Activated CD8-positive, alpha-beta memory T cell treated with anti-CD3 and anti-CD28 coated beads, Interleukin-2, amount 10 ng/mL, durations not matched to agents 7 days and 5 days (primary cell): Measurements from ENCODE around the gene AHCY. TPM values are rescaled to one million over a fixed set of nuclear protein-coding genes. Genes with fewer than 3 reads are reported as not detected.
"Not testable (repeated sequence)": the region's sequence is repeated elsewhere in the genome, so short reads cannot be mapped to it uniquely, and the experiment has no call there.

Experiments used
- ATAC-seq: fragments of 150-1000 bp; cut with Tn5 transposase; one replicate; pipeline ENCODE4 v1.10.0; 2021; ENCODE audit warnings: moderate library complexity
- CTCF ChIA-PET: fragments of 350-600 bp; sonication (Branson Sonifier 250); formaldehyde crosslinking; loops from one replicate; lab custom pipeline; 2021; ENCODE audit warnings: antibody characterized with exemption; lab: Charles Lee
- DNase-seq: peaks from one replicate; pipeline ENCODE4 v3.0.0-alpha.2; 2020
- H3K27ac Mint-ChIP-seq: one replicate; pipeline ENCODE4 v1.8.0; 2021; ENCODE audit warnings: mild to moderate bottlenecking, mixed read lengths
- H3K27me3 Mint-ChIP-seq: one replicate; pipeline ENCODE4 v1.8.0; 2021; ENCODE audit warnings: mixed read lengths
- H3K36me3 Mint-ChIP-seq: one replicate; pipeline ENCODE4 v1.8.0; 2021; ENCODE audit warnings: mild to moderate bottlenecking, mixed read lengths
- H3K4me1 Mint-ChIP-seq: one replicate; pipeline ENCODE4 v1.8.0; 2021; ENCODE audit warnings: mixed read lengths
- H3K4me3 Mint-ChIP-seq: one replicate; pipeline ENCODE4 v1.8.0; 2021; ENCODE audit warnings: mild to moderate bottlenecking, moderate library complexity, mixed read lengths
- H3K9me3 Mint-ChIP-seq: one replicate; pipeline ENCODE4 v1.8.0; 2022; ENCODE audit warnings: low read depth, mixed read lengths
- total RNA-seq, 2 experiments: library from RNA; stranded (reverse); gene quantifications; one replicate each; pipeline ENCODE4 v1.2.3, GENCODE V29; 2021

AHCY gene
- total RNA-seq, 2 experiments from 2014 or later = 74.3 to 95.5 TPM

DNA sequence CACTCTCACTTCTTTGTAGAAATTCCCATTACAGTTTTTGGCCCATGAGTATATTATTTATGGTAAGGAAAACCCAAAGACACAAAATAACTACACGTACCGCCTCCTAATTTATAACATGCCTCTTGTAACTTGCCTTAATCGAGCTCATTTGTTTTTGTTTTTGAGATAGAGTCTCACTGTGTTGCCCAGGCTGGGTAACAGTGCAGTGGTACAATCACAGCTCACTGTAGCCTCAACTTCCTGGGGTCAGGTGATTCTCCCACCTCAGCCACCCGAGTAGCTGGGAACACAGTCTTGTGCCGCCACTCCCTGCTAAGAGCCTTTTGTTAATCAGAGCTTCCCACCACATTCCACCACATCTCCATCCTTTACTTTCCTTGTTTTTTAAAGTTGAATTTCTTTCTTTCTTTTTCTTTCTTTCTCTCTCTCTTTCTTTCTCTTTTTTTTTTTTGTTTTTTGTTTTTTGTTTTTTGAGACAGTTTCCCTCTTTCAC lies 46.5 kb downstream of the AHCY start:
- Mint-ChIP-seq H3K36me3 (no peaks in the 10 kb centered on the region), H3K9me3 (no peaks in the 10 kb centered on the region), H3K4me1 (no peaks in the 10 kb centered on the region), H3K27ac (no peak overlapping the region), H3K4me3 (no peak overlapping the region), H3K27me3 (no peaks in the 10 kb centered on the region)
- ATAC-seq (no peak), DNase-seq (no peak)
- CTCF ChIA-PET = interaction anchor here (0.7 to 3.5 kb wide), 4 partner anchors 13 to 1996 kb away, joined by 3 to 12 read pairs (median 5); partner anchors contain the start of gene ASIP

DNA sequence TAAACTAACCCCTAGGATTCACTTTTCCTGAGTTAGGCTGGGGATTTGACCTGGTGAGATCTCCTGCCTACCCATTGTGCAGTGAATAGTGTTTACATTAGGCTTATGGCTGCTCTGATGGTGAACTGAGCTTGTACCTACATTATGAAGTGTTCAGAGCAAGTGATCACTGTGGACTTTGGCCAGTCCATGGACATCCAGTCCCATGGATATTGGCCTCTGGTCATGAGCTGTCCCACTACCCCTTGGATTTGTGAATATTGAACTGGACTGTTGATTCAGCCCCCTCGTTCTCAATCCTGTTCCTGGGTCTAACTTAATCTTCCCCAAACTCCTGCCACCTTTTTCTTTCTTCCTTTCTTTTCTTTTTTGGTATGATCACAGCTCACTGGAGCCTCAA lies 48.2 kb downstream of the AHCY start:
- no peak for ATAC-seq
- DNase-seq = no peak
- CTCF ChIA-PET = interaction anchor here (1.2 kb wide), 1 partner anchor 542 kb away, joined by 3 read pairs; no protein-coding TSS in a partner anchor
- Mint-ChIP-seq H3K4me3 (no peak overlapping the region), H3K27ac (no peak overlapping the region), H3K9me3 (no peaks in the 10 kb centered on the region), H3K27me3 (no peaks in the 10 kb centered on the region), H3K36me3 (no peaks in the 10 kb centered on the region), H3K4me1 (peaks cover under 1% of the 10 kb centered on the region)

DNA sequence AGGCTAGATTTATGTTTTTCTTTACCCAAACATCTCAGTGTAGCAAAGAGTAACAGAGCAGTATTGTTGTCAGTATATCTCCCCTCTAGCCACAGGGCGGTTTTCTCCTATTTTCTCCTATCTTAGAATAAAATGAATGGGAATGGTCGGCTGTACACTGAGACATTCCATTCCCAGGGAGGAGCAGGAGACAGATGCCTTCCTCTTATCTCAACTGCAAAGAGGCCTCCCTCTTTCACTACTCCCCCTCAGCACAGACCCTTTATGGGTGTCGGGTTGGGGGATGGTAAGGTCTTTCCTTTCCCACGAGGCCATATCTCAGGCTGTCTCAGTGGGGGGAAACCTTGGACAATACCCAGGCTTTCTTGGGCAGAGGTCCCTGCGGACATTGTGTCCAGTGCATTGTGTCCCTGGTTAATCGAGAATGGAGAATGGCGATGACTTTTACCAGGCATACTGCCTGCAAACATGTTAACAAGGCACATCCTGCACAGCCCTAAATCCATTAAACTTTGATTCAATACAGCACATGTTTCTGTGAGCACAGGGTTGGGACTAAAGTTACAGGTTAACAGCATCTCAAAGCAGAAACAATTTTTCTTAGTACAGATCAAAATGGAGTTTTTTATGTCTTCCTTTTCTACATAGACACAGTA lies 50.6 kb downstream of the AHCY start:
- CTCF ChIA-PET, DNase-seq, H3K36me3 Mint-ChIP-seq, H3K9me3 Mint-ChIP-seq, ATAC-seq, H3K27me3 Mint-ChIP-seq, H3K4me3 Mint-ChIP-seq, H3K27ac Mint-ChIP-seq: not testable (repeated sequence)
- H3K4me1 Mint-ChIP-seq = peaks cover 10% of the 10 kb centered on the region

DNA sequence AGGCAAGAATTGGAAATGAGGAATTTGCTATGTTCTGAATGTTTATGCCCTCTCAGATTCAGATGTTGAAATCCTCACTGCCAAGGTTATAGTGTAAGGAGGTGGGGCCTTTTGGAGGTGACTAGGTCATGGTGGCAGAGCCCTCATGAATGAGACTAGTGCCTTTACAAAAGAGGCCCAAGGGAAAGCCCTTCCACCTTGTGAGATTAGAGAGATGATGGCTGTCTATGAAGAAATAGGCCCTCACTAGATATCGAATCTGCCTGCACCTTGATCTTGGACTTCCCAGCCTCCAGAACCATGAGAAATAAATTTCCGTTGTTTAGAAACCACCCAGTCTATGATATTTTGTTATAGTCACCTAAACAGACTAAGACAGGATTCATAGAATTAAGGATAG lies 51.5 kb downstream of the AHCY start:
- DNase-seq = no peak
- H3K4me3 Mint-ChIP-seq = no peak overlapping the region
- H3K4me1 Mint-ChIP-seq = peaks cover 12% of the 10 kb centered on the region
- CTCF ChIA-PET = no interaction called here
- no peaks in the 10 kb centered on the region for H3K9me3 Mint-ChIP-seq
- no peak for ATAC-seq
- no peaks in the 10 kb centered on the region for H3K36me3 Mint-ChIP-seq
- H3K27me3 Mint-ChIP-seq = no peaks in the 10 kb centered on the region
- H3K27ac Mint-ChIP-seq = no peak overlapping the region

DNA sequence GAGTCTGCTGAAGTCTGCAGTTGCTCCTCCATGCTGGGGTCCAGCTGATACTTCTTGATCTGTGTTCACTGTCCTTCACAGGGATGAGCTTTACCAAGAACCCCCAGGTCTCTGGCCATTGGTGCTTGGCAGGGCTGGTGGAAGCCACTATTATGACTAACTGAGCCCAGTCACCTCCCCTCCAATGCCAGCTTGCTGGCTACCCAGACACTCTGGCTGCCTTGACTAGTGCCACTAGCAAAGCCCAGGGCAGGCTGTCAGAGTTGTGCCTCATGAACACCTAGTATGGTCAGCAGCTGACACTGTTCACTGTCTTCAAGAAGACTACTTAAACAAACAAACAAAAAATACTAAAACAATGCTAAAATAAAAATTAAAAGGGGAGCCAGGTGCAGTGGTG lies 53.1 kb downstream of the AHCY start:
- CTCF ChIA-PET = interaction anchor here (1.1 kb wide), 1 partner anchor 63 kb away, joined by 5 read pairs; no protein-coding TSS in a partner anchor

DNA sequence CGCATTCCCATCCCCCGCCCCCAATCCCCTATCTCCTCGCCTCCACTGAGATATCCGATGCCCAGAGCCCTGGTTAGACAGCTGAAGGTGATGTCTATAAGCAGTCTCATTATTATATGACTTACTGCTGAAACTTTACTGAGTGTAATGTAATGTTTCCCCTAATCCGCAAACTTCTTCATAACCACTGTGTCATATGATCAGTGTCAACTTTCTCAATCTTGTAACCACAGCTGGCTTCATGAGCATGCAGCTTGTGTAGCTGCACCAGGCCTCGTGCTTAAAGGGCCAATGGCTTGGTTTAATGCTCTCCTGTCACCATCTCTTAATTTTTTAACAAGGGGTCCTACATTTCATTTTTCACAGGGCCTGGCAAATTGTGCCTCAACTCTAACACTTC lies 53.9 kb downstream of the AHCY start:
- Mint-ChIP-seq H3K9me3 (no peaks in the 10 kb centered on the region), H3K4me3 (no peak overlapping the region), H3K4me1 (peaks cover 12% of the 10 kb centered on the region), H3K27ac (no peak overlapping the region), H3K27me3 (peaks cover under 1% of the 10 kb centered on the region), H3K36me3 (no peaks in the 10 kb centered on the region)
- ATAC-seq (peak; percentile 94), DNase-seq (peak; percentile 66)
- CTCF ChIA-PET = interaction anchor here (1.1 kb wide), 1 partner anchor 63 kb away, joined by 5 read pairs; no protein-coding TSS in a partner anchor

More for the DNA sequence above, 53.1 kb downstream of the AHCY start:
- no peak overlapping the region for H3K4me3 Mint-ChIP-seq
- no peaks in the 10 kb centered on the region for H3K27me3 Mint-ChIP-seq
- ATAC-seq (no peak), DNase-seq (no peak)
- peaks cover 12% of the 10 kb centered on the region for H3K4me1 Mint-ChIP-seq
- H3K36me3 Mint-ChIP-seq = no peaks in the 10 kb centered on the region
- H3K9me3 Mint-ChIP-seq = no peaks in the 10 kb centered on the region
- H3K27ac Mint-ChIP-seq = no peak overlapping the region

DNA sequence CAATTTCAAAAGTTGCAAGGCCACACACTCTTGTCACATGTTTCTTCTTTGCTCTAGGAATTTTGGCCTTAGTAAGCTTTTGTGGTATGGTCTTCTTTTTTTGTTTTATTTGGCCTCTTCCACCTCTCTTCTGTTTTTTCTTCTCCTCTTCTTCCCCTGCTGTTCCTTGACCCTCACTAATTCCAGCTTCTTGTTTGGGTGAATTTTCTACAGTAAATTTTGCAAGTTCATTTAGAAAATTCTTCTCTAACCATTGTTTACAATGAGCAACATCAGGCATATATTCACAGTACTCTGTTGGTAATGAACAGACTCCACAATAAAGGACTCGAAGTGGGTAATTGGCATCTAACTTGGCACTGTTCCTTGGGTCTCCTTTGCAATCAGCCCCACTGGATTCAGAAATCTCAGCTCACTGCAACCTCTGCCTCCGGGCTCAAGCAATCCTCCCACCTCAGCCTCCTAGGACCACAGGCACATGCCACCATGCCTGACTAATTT lies 57.0 kb downstream of the AHCY start:
- peaks cover 19% of the 10 kb centered on the region for H3K27me3 Mint-ChIP-seq
- DNase-seq = no peak
- CTCF ChIA-PET = interaction anchor here (1.2 kb wide), 1 partner anchor 13 kb away, joined by 3 read pairs; no protein-coding TSS in a partner anchor
- no peak for ATAC-seq
- H3K27ac Mint-ChIP-seq = no peak overlapping the region
- no peaks in the 10 kb centered on the region for H3K36me3 Mint-ChIP-seq
- H3K4me3 Mint-ChIP-seq = no peak overlapping the region
- no peaks in the 10 kb centered on the region for H3K9me3 Mint-ChIP-seq
- peaks cover 15% of the 10 kb centered on the region for H3K4me1 Mint-ChIP-seq

DNA sequence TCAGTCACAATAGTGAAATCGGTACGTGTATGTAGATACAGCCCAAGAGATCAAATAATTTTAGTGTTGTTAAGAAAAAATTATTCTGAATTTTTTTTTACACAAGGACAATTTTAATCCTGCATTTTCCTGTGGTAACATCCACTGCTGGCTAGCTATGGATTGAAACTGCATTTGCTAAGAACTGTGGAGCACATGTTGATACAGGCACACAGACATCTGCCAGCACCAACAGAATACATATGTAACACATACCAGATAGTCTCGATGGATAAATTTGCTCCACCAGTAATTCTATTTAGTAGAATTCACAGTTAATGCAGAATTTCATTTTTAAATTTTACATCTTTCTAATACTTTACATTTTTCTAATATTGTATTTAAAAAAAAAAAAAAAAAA lies 59.8 kb downstream of the AHCY start:
- H3K9me3 Mint-ChIP-seq = peaks cover 4% of the 10 kb centered on the region
- peaks cover 2% of the 10 kb centered on the region for H3K36me3 Mint-ChIP-seq
- no peak overlapping the region for H3K4me3 Mint-ChIP-seq
- ATAC-seq (no peak), DNase-seq (no peak)
- no peak overlapping the region for H3K27ac Mint-ChIP-seq
- peaks cover 6% of the 10 kb centered on the region for H3K4me1 Mint-ChIP-seq
- peaks cover 45% of the 10 kb centered on the region for H3K27me3 Mint-ChIP-seq
- CTCF ChIA-PET = no interaction called here

DNA sequence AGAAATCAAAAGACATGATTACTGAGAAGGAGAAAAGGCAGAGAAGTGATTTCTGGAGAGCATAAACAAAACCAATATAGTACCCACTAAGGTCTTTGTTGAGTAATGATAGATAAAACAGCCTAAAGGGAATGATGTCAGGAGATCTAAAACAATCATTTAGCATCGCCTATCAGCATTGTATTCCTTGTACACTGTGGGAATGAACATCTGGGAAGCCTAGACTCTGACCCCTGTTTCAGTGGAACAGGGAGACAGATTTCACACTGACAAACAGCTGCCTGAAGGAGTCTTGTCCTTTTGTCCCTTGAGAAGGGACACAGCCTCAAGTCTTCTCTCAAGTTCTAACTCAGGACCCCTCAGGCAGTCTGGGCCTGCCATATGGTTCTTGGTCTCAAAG lies 60.3 kb downstream of the AHCY start:
- Mint-ChIP-seq H3K4me1 (peaks cover 6% of the 10 kb centered on the region), H3K27me3 (peaks cover 50% of the 10 kb centered on the region), H3K27ac (no peak overlapping the region), H3K9me3 (peaks cover 9% of the 10 kb centered on the region), H3K4me3 (no peak overlapping the region), H3K36me3 (peaks cover 2% of the 10 kb centered on the region)
- ATAC-seq (no peak), DNase-seq (no peak)
- CTCF ChIA-PET = interaction anchor here (2.2 kb wide), 1 partner anchor 52 kb away, joined by 7 read pairs; no protein-coding TSS in a partner anchor

DNA sequence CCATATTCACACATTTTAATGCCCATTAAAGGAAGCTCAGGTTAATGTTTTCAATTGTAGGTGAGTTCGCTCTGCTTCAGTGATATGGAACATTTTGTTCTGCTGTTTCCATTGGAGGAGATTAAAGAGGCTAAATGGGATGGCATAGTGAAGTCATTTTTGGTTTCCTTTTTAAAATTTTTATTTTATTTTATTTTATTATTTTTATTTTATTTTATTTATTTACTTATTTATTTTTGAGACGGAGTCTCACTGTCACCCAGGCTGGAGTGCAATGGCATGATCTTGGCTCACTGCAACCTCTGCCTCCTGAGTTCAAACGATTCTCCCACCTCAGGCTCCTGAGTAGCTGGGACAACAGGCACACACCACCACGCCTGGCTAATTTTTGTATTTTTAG lies 61.1 kb downstream of the AHCY start:
- H3K4me1 Mint-ChIP-seq, ATAC-seq, DNase-seq, H3K4me3 Mint-ChIP-seq, H3K36me3 Mint-ChIP-seq, H3K27ac Mint-ChIP-seq: not testable (repeated sequence)
- peaks cover 14% of the 10 kb centered on the region for H3K9me3 Mint-ChIP-seq
- CTCF ChIA-PET = interaction anchor here (2.2 kb wide), 1 partner anchor 51 kb away, joined by 7 read pairs; no protein-coding TSS in a partner anchor
- H3K27me3 Mint-ChIP-seq = peaks cover 57% of the 10 kb centered on the region

DNA sequence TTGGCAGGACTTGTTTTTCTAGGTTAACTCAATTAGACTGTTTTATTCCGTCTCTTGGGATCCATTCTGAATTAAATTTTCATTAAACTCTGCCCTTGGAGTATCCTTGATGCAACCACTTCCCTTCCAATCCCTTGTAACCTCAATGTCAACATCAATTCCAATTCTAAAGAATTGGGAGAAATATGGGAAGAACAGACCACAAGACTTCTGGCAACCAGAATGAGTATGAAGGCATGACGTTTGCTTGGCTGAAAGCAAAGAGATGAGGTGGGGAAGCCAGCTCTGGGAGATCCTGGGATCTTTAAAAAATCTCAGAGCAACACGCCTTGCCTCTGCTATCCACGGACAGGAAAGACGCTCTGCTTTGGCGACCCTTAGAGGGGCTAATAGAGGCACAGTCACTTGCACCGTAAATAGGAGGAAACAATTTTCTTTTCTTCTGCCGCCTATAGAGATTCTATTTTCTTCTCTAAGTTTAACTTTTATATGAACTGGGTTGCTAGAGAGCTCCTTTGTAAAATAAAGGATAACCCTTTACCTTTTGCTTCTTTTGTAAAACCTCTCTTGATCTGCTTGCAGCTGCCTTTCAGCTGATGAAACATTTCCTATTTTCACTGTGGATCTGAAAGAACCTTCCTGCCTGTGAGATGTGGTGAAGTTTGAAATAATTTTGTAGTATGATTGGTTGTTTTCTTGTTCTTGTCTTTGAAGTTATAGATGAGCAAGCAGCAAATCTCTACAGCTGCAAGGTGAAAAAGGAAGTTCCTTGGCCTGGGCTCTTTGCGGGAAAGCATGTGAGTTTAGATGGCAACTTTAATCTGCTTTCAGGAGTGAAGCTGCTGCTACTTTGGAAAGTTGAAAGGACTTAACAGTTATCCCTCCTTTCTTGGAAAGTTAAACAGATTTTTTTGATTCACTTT lies 62.2 kb downstream of the AHCY start, which contains the start of gene ASIP:
Gene ASIP, plus strand, starts transcription at position 731 of the 923 bp plus-strand sequence. CDS start 18,952 bp downstream, outside the sequence.
- H3K4me3 Mint-ChIP-seq = no peak within 1 kb of the TSS
- no peak for DNase-seq
- peaks cover 14% of the 10 kb centered on the region for H3K9me3 Mint-ChIP-seq
- H3K27ac Mint-ChIP-seq = no peak within 1 kb of the TSS
- CTCF ChIA-PET = interaction anchor here (1.5 to 2.2 kb wide), 2 partner anchors 15 to 50 kb away, joined by 4 to 7 read pairs; no protein-coding TSS in a partner anchor
- peaks cover 4% of the 10 kb centered on the region for H3K4me1 Mint-ChIP-seq
- H3K36me3 Mint-ChIP-seq = peaks cover 4% of the 10 kb centered on the region
- ATAC-seq = no peak
- H3K27me3 Mint-ChIP-seq = peaks cover 61% of the 10 kb centered on the region

DNA sequence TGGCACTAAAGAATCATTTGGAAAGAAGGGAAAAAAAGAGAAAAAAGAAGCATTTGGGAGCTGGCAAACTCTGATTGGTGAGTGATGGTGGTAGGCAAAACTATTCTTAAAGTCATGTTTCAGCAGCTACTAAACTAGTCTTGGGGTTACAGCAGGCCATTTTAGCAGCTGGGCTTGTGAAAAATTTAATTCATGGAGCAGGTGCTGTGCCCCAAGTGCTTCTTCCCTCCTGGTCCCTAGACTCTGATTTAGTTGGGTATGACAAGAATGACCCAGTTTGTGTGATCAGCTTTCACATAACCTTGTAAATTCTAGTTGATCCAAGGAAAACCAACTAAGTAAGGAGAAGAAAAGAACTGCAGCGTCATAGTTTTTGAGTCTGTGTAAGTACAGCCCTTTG lies 63.0 kb downstream of the AHCY start:
- CTCF ChIA-PET = interaction anchor here (1.5 kb wide), 1 partner anchor 16 kb away, joined by 4 read pairs; no protein-coding TSS in a partner anchor
- Mint-ChIP-seq H3K36me3 (peaks cover 4% of the 10 kb centered on the region), H3K4me3 (no peak overlapping the region), H3K27me3 (peaks cover 66% of the 10 kb centered on the region), H3K4me1 (peaks cover 4% of the 10 kb centered on the region), H3K27ac (no peak overlapping the region), H3K9me3 (peaks cover 14% of the 10 kb centered on the region)
- DNase-seq (no peak), ATAC-seq (no peak)

DNA sequence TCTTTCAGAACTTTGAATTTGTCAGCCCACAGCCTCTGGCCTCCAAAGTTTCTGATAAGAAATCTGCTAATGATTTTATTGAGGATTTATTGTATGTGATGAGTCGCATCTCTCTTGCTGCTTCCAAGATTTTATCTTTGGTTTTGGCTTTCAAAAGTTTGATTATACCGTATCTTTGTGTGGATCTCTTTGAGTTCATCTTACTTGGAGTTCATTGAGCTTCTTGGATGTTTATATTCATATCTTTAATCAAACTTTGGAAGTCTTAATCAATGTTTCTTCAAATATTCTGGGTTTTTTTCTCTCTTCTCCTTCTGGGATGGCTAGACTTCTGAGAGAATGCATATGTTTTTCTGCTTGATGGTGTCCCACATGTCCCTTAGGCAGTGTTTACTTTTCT lies 65.2 kb downstream of the AHCY start:
- Mint-ChIP-seq H3K27ac (no peak overlapping the region), H3K27me3 (peaks cover 59% of the 10 kb centered on the region), H3K4me3 (no peak overlapping the region), H3K36me3 (peaks cover 4% of the 10 kb centered on the region), H3K9me3 (peaks cover 14% of the 10 kb centered on the region), H3K4me1 (peaks cover 4% of the 10 kb centered on the region)
- CTCF ChIA-PET = no interaction called here
- ATAC-seq (no peak), DNase-seq (no peak)
